ENCODE data around the gene ATG16L2. TPM values are rescaled to one million over a fixed set of nuclear protein-coding genes. Genes with fewer than 3 reads are reported as not detected.

ATG16L2 gene
- total RNA-seq, 1 experiment from 2014 or later = 6.8 TPM

Other genes with a start within 250 kb of the ATG16L2 start
- 0.15 and 0.24 TPM in 2 replicates for gene PDE2A, start 140.0 kb upstream of the ATG16L2 start, total RNA-seq (2014; rRNA removed; shearing (Covaris generic))
- 19.0 and 22.1 TPM in 2 replicates for gene ARAP1, start 62.0 kb upstream of the ATG16L2 start, total RNA-seq (2014; rRNA removed; shearing (Covaris generic))
- gene STARD10, start 20.4 kb upstream of the ATG16L2 start, total RNA-seq (2014; rRNA removed; shearing (Covaris generic)) = 6.0 and 10.3 TPM in 2 replicates